Measurements from ENCODE around the gene ENTPD6.

- TF ChIP-seq CTCF (IDR thresholded peaks at IDR 0.05) = no peak
- TF ChIP-seq EP300 (IDR thresholded peaks at IDR 0.05) = no peak
- TF ChIP-seq POLR2A (IDR thresholded peaks at IDR 0.05) = no peak
Measured at GRCh38 chr20:25203871-25204320, 8.4 kb downstream of the ENTPD6 start.

Data from ovary (tissue), 3 donors.